HG02885 (cell line): ENCODE data around the gene COL25A1.

ENCODE experiments used
- ATAC-seq: cut with Tn5 transposase; IDR thresholded peaks from one replicate; pipeline ENCODE4 v1.9.1; 2021; ENCODE audit warnings: mild to moderate bottlenecking; ENCODE audit not compliant: unreplicated experiment, poor library complexity

COL25A1 gene

GRCh38 chr4:108846568-108846967 is 455.9 kb downstream of the COL25A1 start:
- ATAC-seq: no peak

- ATAC-seq: no peak
Observed at GRCh38 chr4:108840426-108840975, 462.0 kb downstream of the COL25A1 start.

GRCh38 chr4:108839333-108839732 is 463.1 kb downstream of the COL25A1 start:
- ATAC-seq: no peak

- no peak for ATAC-seq
Observed at GRCh38 chr4:108838451-108838850, 464.0 kb downstream of the COL25A1 start.

GRCh38 chr4:108834835-108835384 is 467.5 kb downstream of the COL25A1 start:
- ATAC-seq: no peak

GRCh38 chr4:108834166-108834834 is 468.2 kb downstream of the COL25A1 start:
- ATAC-seq: no peak

- no peak for ATAC-seq
Observed at GRCh38 chr4:108833046-108833445, 469.4 kb downstream of the COL25A1 start.

- ATAC-seq: no peak
Observed at GRCh38 chr4:108831886-108832285, 470.6 kb downstream of the COL25A1 start.

- ATAC-seq: no peak
Observed at GRCh38 chr4:108831291-108831690, 471.2 kb downstream of the COL25A1 start.

- ATAC-seq: no peak
Observed at GRCh38 chr4:108830509-108831244, 471.8 kb downstream of the COL25A1 start.

- ATAC-seq: no peak
Observed at GRCh38 chr4:108829966-108830492, 472.4 kb downstream of the COL25A1 start.

- no peak for ATAC-seq
Observed at GRCh38 chr4:108828620-108829019, 473.8 kb downstream of the COL25A1 start.

- ATAC-seq: no peak
Observed at GRCh38 chr4:108825737-108826136, 476.7 kb downstream of the COL25A1 start.

GRCh38 chr4:108821351-108821930 is 481.0 kb downstream of the COL25A1 start:
- no peak for ATAC-seq

GRCh38 chr4:108820492-108821350 is 481.7 kb downstream of the COL25A1 start:
- ATAC-seq: no peak

- ATAC-seq: no peak
Observed at GRCh38 chr4:108814326-108814725, 488.1 kb downstream of the COL25A1 start.

- no peak for ATAC-seq
Observed at GRCh38 chr4:108813261-108813660, 489.2 kb downstream of the COL25A1 start.

- no peak for ATAC-seq
Observed at GRCh38 chr4:108811486-108811885, 491.0 kb downstream of the COL25A1 start.

GRCh38 chr4:108810087-108810486 is 492.4 kb downstream of the COL25A1 start:
- ATAC-seq: no peak
